GM12872 (cell line): ENCODE measurements around the gene DCTN2.

Source experiments
- TF ChIP-seq, protein P1 (sequence below): IDR thresholded peaks from 3 replicates; pipeline ENCODE4 v1.5.1; 2011; ENCODE audit warnings: low read depth, mild to moderate bottlenecking, low read length, moderate library complexity; ENCODE audit not compliant: insufficient read depth

The DCTN2 gene

DNA sequence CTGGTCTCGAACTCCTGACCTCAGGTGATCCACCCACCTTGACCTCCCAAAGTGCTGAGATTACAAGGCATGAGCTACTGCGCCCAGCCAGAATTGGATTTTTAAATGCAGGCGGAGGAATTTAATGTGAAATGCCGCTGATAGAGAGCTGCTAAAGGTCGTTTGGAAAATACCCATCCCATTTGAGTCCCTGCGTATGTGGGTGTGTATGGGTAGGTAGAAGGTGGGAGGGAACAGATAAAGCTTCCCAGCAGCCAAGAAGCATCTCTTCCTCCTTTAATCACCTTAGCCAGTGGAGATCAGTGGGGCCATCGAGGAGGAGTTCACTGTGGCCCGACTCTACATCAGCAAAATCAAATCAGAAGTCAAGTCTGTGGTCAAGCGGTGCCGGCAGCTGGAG is 27.8 kb upstream of the DCTN2 start:
- TF ChIP-seq, protein P1, sequence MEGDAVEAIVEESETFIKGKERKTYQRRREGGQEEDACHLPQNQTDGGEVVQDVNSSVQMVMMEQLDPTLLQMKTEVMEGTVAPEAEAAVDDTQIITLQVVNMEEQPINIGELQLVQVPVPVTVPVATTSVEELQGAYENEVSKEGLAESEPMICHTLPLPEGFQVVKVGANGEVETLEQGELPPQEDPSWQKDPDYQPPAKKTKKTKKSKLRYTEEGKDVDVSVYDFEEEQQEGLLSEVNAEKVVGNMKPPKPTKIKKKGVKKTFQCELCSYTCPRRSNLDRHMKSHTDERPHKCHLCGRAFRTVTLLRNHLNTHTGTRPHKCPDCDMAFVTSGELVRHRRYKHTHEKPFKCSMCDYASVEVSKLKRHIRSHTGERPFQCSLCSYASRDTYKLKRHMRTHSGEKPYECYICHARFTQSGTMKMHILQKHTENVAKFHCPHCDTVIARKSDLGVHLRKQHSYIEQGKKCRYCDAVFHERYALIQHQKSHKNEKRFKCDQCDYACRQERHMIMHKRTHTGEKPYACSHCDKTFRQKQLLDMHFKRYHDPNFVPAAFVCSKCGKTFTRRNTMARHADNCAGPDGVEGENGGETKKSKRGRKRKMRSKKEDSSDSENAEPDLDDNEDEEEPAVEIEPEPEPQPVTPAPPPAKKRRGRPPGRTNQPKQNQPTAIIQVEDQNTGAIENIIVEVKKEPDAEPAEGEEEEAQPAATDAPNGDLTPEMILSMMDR: no peak

DNA sequence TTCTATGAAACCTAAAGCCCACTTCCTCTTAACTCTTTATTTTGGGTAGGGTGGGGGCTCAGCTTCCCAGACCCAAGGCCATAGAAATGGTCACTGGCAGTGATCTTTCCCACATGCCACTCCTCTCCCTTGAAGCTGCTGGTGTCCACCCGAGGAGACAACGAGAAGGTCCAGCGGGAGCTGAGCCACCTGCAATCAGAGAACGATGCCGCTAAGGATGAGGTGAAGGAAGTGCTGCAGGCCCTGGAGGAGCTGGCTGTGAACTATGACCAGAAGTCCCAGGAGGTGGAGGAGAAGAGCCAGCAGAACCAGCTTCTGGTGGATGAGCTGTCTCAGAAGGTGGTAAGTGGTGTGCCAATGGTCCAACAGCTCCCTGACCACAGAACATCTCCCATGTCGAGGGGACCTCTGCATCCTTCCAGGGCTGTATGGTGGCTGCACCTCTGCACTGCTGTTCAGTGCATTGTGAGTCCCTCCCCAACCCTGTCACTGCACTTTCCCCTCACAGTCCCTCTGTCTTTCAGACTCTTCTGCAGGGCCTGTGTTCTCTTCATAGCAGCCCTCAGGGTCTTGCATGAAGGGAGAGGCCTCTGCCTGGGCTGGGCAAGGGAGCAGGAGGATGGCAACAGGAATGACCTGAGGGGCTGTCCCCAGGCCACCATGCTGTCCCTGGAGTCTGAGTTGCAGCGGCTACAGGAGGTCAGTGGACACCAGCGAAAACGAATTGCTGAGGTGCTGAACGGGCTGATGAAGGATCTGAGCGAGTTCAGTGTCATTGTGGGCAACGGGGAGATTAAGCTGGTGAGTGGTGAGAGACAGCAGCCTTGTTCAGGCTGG is 25.2 kb upstream of the DCTN2 start:
- TF ChIP-seq, protein P1: no peak

DNA sequence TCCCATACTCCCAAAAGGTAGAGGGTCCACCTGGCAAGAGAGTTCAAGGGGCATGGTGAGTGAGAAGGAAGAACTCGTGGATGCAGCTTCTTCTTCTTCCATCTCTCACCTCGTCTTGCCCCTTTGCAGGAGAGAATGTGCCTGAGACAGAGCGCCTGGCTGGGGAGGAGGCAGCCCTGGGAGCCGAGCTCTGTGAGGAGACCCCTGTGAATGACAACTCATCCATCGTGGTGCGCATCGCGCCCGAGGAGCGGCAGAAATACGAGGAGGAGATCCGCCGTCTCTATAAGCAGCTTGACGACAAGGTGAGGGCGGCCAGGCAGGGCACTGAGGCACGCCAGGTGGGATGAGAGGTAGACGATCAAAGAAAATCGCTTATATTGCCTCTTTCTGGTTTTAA is 22.9 kb upstream of the DCTN2 start:
- TF ChIP-seq, protein P1: no peak

DNA sequence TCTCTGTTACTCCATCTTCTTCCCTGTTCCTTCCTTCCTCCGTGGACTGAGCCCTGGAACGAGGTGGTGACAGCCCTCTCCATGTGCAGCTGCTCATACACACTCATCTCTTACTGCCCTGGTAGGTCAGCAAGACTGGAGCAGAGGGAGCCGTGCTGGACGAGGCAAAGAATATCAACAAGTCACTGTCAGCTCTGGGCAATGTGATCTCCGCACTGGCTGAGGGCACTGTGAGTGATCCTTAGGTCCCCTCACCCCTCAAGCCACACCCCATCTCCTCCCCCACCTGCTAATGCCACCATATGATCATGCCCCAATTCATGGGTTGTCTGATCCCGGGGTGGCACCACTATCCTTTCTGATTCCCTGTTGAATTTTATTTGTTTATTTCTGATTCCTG is 21.8 kb upstream of the DCTN2 start:
- TF ChIP-seq, protein P1: no peak

DNA sequence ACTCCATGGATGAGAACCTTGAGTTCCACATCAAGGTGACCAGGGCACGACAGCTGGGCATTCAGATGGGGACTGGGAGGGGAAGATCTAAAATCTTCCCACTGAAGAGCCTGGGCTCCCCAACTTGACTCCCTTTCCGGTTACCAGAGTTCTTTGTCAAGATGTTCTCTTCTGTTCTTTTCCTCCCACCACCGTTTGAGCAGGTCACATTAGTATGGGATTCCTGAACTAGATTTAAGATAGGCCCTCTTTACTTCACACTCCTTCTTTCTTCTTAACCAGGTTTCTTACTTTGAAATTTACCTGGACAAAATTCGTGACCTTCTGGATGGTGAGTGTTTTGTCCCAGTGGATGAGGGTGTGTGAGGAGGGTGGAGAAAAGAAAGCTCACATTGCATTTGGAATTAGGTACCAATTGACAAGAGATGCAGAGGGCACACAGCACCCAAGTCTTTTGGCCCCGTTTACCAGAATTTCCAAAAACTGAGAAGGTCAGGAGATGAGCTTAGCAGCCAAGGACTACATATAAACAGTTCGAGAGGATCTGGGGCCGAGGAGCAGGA is 17.3 kb upstream of the DCTN2 start:
- TF ChIP-seq, protein P1: no peak

DNA sequence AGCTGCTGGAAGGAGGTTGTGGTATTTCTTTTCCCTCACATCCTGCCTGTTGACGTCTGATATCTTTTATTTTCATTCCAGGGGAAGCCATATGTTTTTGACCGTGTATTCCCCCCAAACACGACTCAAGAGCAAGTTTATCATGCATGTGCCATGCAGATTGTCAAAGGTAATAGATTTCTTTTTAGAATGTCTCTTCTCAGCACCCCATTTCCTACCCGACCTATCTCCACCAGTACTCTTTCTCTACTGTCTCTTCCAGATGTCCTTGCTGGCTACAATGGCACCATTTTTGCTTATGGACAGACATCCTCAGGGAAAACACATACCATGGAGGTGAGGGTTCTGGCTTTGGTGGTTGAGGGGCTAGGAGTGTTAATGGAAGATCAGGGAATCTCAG is 16.4 kb upstream of the DCTN2 start:
- TF ChIP-seq, protein P1: no peak

DNA sequence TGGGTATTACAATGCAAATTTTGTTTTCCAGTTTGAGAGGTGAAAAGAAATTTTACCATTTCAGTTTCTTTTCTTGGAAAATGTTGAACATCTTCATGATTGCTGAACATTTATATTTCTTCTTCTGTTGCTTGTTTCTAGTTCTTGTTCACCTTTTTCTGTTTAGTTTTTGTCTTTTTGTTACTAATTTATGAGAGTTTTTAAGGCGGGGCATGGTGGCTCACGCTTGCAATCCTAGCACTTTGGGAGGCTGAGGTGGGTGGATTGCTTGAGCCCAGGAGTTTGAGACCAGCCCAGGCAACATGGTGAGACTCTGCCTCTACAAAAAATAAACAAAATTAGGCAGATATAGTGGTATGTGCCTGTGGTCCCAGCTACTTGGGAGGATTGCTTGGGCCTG is 13.5 kb upstream of the DCTN2 start:
- TF ChIP-seq, protein P1: no peak
